ENCODE results near the gene ZCCHC7. TPM values are rescaled to one million over a fixed set of nuclear protein-coding genes. Genes with fewer than 3 reads are reported as not detected.

Gene ZCCHC7
- total and polyA plus RNA-seq, 9 donors, result 11.1 to 20.3 (median 12.9) TPM

GRCh38 chr9:37342493-37342892, 222.1 kb downstream of the ZCCHC7 start:
- Histone ChIP-seq H3K36me3 (ENCODE audit: control insufficient read depth, insufficient read depth, low read length) (no peaks in the 10 kb centered on the region), H3K27me3 (ENCODE audit: control insufficient read depth, insufficient read depth, low read length) (no peaks in the 10 kb centered on the region), H3K4me1 (ENCODE audit: control insufficient read depth, insufficient read depth, low read length) (no peaks in the 10 kb centered on the region), H3K4me3 (ENCODE audit: low read length) (no peak overlapping the region), H3K9me3 (replicated peaks; ENCODE audit: control insufficient read depth, low read depth, low read length) (no peaks in the 10 kb centered on the region), H3K27ac (ENCODE audit: low read length) (no peak overlapping the region)
- DNase-seq, result no peak
- 90% methylated on average over 1 of the region's 2 CpGs for WGBS (ENCODE audit: insufficient coverage)

DNA sequence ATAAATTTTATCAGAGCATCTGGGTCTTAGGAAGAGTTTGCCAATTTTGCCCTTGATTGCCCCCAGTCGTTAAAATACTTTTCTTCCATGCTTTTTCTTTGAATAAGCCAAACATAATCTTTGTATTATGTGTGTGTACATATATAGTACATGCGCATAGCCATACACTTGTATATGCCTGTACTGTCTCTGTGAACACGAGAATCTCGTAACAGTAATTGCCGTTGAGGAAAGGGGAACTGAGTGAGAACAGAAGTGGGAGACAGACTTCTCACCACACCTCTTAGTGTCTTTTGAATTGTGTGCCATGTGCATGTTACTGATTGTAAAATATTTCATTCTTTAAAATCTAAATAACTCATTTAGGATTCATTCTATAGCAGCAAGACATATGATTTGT, 222.5 kb downstream of the ZCCHC7 start:
- no peaks in the 10 kb centered on the region for H3K9me3 ChIP-seq (replicated peaks; ENCODE audit: control insufficient read depth, low read depth, low read length)
- no peaks in the 10 kb centered on the region for H3K4me1 ChIP-seq (ENCODE audit: control insufficient read depth, insufficient read depth, low read length)
- H3K36me3 ChIP-seq (ENCODE audit: control insufficient read depth, insufficient read depth, low read length), result no peaks in the 10 kb centered on the region
- H3K27ac ChIP-seq (ENCODE audit: low read length), result no peak overlapping the region
- no CpG with 5 or more reads among the region's 5 CpGs for WGBS (ENCODE audit: insufficient coverage)
- DNase-seq, result no peak
- no peaks in the 10 kb centered on the region for H3K27me3 ChIP-seq (ENCODE audit: control insufficient read depth, insufficient read depth, low read length)
- H3K4me3 ChIP-seq (ENCODE audit: low read length), result no peak overlapping the region

DNA sequence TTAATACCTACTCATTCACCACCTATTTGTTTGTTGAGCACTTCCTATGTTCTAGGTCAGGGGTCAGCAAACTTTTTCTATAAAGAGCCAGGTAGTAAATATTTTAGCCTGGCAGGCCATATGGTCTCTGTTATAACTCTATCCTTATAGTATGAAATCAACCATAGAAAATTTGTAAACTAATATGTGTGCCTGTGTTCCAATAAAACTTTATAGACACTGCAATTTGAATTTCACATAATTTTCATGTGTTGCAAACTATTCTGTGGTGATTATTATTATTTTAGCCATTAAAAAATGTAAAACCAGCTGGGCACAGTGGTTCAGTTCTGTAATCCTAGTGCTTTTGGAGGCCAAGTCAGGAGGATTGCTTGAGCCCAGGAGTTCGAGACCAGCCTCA, 223.3 kb downstream of the ZCCHC7 start:
- Histone ChIP-seq H3K4me1 (ENCODE audit: control insufficient read depth, insufficient read depth, low read length) (no peaks in the 10 kb centered on the region), H3K27me3 (ENCODE audit: control insufficient read depth, insufficient read depth, low read length) (no peaks in the 10 kb centered on the region), H3K9me3 (replicated peaks; ENCODE audit: control insufficient read depth, low read depth, low read length) (no peaks in the 10 kb centered on the region), H3K4me3 (ENCODE audit: low read length) (no peak overlapping the region), H3K36me3 (ENCODE audit: control insufficient read depth, insufficient read depth, low read length) (no peaks in the 10 kb centered on the region), H3K27ac (ENCODE audit: low read length) (no peak overlapping the region)
- no CpG with 5 or more reads among the region's 1 CpG for WGBS (ENCODE audit: insufficient coverage)
- no peak for DNase-seq

- H3K4me3 ChIP-seq (ENCODE audit: low read length), result no peak overlapping the region
- no peak overlapping the region for H3K27ac ChIP-seq (ENCODE audit: low read length)
- no peaks in the 10 kb centered on the region for H3K4me1 ChIP-seq (ENCODE audit: control insufficient read depth, insufficient read depth, low read length)
- no peaks in the 10 kb centered on the region for H3K36me3 ChIP-seq (ENCODE audit: control insufficient read depth, insufficient read depth, low read length)
- no peak for DNase-seq
- H3K27me3 ChIP-seq (ENCODE audit: control insufficient read depth, insufficient read depth, low read length), result no peaks in the 10 kb centered on the region
- 86% methylated on average over 1 of the region's 3 CpGs for WGBS (ENCODE audit: insufficient coverage)
- H3K9me3 ChIP-seq (replicated peaks; ENCODE audit: control insufficient read depth, low read depth, low read length), result no peaks in the 10 kb centered on the region
Measured at GRCh38 chr9:37345038-37345437, 224.7 kb downstream of the ZCCHC7 start.

DNA sequence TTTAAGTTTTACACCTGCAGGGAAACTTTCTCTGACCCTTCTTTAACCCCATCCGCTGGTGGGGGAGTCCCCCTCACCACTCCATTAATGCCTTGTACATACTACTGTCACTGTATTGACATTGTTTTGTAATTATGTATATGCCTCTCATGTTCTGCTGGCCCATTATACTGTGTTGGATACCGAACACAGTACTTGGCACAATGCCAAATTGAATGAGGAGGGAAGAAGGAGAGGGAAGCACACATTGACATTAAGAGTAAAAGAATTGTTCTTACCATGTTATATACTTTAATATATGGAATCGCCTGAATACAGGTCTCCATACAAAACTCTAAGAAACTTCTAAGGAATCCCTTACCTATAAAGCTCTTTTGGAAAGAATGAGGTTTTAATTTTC, 228.5 kb downstream of the ZCCHC7 start:
- Histone ChIP-seq H3K27me3 (ENCODE audit: control insufficient read depth, insufficient read depth, low read length) (no peaks in the 10 kb centered on the region), H3K4me3 (ENCODE audit: low read length) (no peak overlapping the region), H3K9me3 (replicated peaks; ENCODE audit: control insufficient read depth, low read depth, low read length) (no peaks in the 10 kb centered on the region), H3K4me1 (ENCODE audit: control insufficient read depth, insufficient read depth, low read length) (no peaks in the 10 kb centered on the region), H3K27ac (ENCODE audit: low read length) (no peak overlapping the region), H3K36me3 (ENCODE audit: control insufficient read depth, insufficient read depth, low read length) (peaks cover 5% of the 10 kb centered on the region)
- no peak for DNase-seq
- no CpG with 5 or more reads among the region's 3 CpGs for whole genome bisulfite sequencing (ENCODE audit: insufficient coverage)

- DNase-seq, result no peak
- Histone ChIP-seq H3K4me3 (ENCODE audit: low read length) (no peak overlapping the region), H3K4me1 (ENCODE audit: control insufficient read depth, insufficient read depth, low read length) (no peaks in the 10 kb centered on the region), H3K27me3 (ENCODE audit: control insufficient read depth, insufficient read depth, low read length) (no peaks in the 10 kb centered on the region), H3K9me3 (replicated peaks; ENCODE audit: control insufficient read depth, low read depth, low read length) (no peaks in the 10 kb centered on the region), H3K36me3 (ENCODE audit: control insufficient read depth, insufficient read depth, low read length) (peaks cover 5% of the 10 kb centered on the region), H3K27ac (ENCODE audit: low read length) (no peak overlapping the region)
- 84% methylated on average over 2 of the region's 2 CpGs for WGBS (ENCODE audit: insufficient coverage)
Measured at GRCh38 chr9:37350486-37351190, 230.3 kb downstream of the ZCCHC7 start.

- H3K9me3 ChIP-seq (replicated peaks; ENCODE audit: control insufficient read depth, low read depth, low read length), result no peaks in the 10 kb centered on the region
- DNase-seq, result no peak
- peaks cover 5% of the 10 kb centered on the region for H3K36me3 ChIP-seq (ENCODE audit: control insufficient read depth, insufficient read depth, low read length)
- H3K27me3 ChIP-seq (ENCODE audit: control insufficient read depth, insufficient read depth, low read length), result no peaks in the 10 kb centered on the region
- no peak overlapping the region for H3K4me3 ChIP-seq (ENCODE audit: low read length)
- no CpG with 5 or more reads among the region's 2 CpGs for whole genome bisulfite sequencing (ENCODE audit: insufficient coverage)
- no peaks in the 10 kb centered on the region for H3K4me1 ChIP-seq (ENCODE audit: control insufficient read depth, insufficient read depth, low read length)
- H3K27ac ChIP-seq (ENCODE audit: low read length), result no peak overlapping the region
Measured at GRCh38 chr9:37353791-37354190, 233.4 kb downstream of the ZCCHC7 start.

DNA sequence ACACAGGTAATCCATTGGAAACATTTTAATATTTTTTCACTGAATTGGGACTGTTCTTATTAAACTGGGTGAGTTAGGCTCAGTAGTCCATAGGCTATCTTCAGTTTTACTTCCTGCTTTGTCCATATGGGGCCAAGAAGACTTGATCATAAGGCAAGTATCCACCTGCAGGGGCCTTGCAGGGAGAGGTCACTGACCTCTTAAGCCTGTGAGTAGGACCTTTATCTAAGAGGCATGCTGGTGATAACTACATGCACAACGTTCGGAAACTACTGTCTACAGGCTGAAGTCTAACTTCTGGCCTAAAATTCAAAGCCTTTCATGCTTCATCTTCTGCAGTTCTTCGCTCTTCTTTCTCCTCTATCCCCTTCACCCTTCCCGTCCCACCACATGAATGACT, 242.1 kb downstream of the ZCCHC7 start:
- Histone ChIP-seq H3K4me1 (ENCODE audit: control insufficient read depth, insufficient read depth, low read length) (no peaks in the 10 kb centered on the region), H3K36me3 (ENCODE audit: control insufficient read depth, insufficient read depth, low read length) (no peaks in the 10 kb centered on the region), H3K9me3 (replicated peaks; ENCODE audit: control insufficient read depth, low read depth, low read length) (no peaks in the 10 kb centered on the region), H3K4me3 (ENCODE audit: low read length) (no peak overlapping the region), H3K27ac (ENCODE audit: low read length) (no peak overlapping the region), H3K27me3 (ENCODE audit: control insufficient read depth, insufficient read depth, low read length) (no peaks in the 10 kb centered on the region)
- no peak for DNase-seq
- 93% methylated on average over 4 of the region's 4 CpGs for WGBS (ENCODE audit: insufficient coverage)

GRCh38 chr9:37363124-37363523, 242.8 kb downstream of the ZCCHC7 start:
- no peaks in the 10 kb centered on the region for H3K36me3 ChIP-seq (ENCODE audit: control insufficient read depth, insufficient read depth, low read length)
- no peaks in the 10 kb centered on the region for H3K4me1 ChIP-seq (ENCODE audit: control insufficient read depth, insufficient read depth, low read length)
- no peak overlapping the region for H3K4me3 ChIP-seq (ENCODE audit: low read length)
- WGBS (ENCODE audit: insufficient coverage), result 87% methylated on average over 4 of the region's 4 CpGs
- DNase-seq, result no peak
- no peaks in the 10 kb centered on the region for H3K27me3 ChIP-seq (ENCODE audit: control insufficient read depth, insufficient read depth, low read length)
- no peaks in the 10 kb centered on the region for H3K9me3 ChIP-seq (replicated peaks; ENCODE audit: control insufficient read depth, low read depth, low read length)
- no peak overlapping the region for H3K27ac ChIP-seq (ENCODE audit: low read length)

DNA sequence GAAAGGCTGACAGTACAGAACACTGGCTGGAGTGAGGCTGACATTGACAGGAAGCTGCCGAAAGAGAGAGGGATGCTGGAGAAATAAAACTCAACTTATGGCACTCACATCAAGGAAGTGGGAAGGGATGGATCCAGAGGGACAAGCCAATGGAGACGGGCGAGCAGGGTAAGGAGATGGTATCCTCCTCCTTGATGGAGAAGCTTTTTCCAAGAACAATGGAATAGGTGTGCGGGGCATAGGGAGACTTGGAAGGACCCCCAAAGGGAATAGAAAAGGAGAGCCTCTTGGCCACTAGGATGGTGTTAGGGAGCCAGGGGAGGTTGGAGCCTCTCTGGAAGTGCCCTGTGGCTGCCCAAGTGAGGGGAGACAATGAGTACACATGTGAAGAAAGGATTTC, 243.8 kb downstream of the ZCCHC7 start:
- DNase-seq, result no peak
- Histone ChIP-seq H3K27ac (ENCODE audit: low read length) (no peak overlapping the region), H3K9me3 (replicated peaks; ENCODE audit: control insufficient read depth, low read depth, low read length) (no peaks in the 10 kb centered on the region), H3K27me3 (ENCODE audit: control insufficient read depth, insufficient read depth, low read length) (no peaks in the 10 kb centered on the region), H3K4me1 (ENCODE audit: control insufficient read depth, insufficient read depth, low read length) (no peaks in the 10 kb centered on the region), H3K4me3 (ENCODE audit: low read length) (no peak overlapping the region), H3K36me3 (ENCODE audit: control insufficient read depth, insufficient read depth, low read length) (no peaks in the 10 kb centered on the region)
- 72% methylated on average over 4 of the region's 4 CpGs for WGBS (ENCODE audit: insufficient coverage)

Data from muscle of leg (tissue), 11 donors.